RCC 7860 (cell line): ENCODE measurements around the gene CD274.
"Not testable (repeated sequence)": the region's sequence is repeated elsewhere in the genome, so short reads cannot be mapped to it uniquely, and the experiment has no call there.

ENCODE experiments used
- DNase-seq: peaks from one replicate; pipeline ENCODE4 v3.0.0-alpha.2; 2015; ENCODE audit warnings: low spot score
- FAIRE-seq: peaks from 2 replicates; lab custom pipeline; 2012; peaks lifted over from hg19 to GRCh38; lab: Jason Lieb, UNC

Gene CD274

DNA sequence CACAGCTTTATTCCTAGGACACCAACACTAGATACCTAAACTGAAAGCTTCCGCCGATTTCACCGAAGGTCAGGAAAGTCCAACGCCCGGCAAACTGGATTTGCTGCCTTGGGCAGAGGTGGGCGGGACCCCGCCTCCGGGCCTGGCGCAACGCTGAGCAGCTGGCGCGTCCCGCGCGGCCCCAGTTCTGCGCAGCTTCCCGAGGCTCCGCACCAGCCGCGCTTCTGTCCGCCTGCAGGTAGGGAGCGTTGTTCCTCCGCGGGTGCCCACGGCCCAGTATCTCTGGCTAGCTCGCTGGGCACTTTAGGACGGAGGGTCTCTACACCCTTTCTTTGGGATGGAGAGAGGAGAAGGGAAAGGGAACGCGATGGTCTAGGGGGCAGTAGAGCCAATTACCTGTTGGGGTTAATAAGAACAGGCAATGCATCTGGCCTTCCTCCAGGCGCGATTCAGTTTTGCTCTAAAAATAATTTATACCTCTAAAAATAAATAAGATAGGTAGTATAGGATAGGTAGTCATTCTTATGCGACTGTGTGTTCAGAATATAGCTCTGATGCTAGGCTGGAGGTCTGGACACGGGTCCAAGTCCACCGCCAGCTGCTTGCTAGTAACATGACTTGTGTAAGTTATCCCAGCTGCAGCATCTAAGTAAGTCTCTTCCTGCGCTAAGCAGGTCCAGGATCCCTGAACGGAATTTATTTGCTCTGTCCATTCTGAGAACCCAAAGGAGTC, at the start of gene CD274:
TSS of gene CD274 (plus strand) at position 184 of the 733 bp plus-strand sequence. CDS start 5,572 bp downstream, outside the sequence.
- DNase-seq (peak; percentile 90), FAIRE-seq (peak; percentile 85)

DNA sequence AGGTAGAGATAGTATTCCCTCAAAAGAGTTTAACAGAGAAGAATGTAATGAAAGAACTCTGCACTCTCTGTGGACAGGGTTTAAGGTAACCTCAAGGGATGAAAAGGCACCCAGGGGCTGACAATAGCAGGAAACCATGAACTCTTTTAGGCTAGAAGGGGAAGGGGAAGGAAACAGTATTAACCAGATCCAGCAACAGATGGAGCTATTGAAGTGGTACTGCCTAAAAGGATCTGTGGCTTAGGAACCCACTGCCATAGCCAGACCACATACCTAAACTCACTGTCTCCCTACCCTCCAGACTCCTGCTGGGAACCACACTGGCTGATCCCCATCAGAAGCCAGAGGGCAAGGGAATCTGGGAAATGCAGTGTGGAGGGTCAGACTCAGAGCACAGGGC, 48.1 kb upstream of the CD274 start:
- DNase-seq (no peak), FAIRE-seq (no peak)

DNA sequence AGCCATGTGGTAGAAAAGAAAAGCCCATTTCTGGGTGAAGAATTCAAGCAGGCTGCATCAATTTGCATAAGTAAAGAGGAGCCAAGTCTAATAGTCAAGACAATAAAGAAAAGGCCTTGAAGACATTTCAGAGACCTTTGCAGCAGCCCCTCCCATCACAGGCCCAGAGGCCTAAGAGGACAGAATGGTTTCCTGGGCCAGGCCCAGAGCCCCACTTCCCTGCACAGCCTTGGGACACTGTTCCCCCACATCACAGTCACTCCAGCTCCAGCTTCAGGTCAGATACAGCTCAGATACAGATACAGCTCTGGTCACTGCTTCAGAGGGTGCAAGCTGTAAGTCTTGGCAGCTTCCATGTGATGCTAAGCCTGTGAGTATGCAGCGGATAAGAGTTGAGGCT, 41.7 kb upstream of the CD274 start:
- DNase-seq (no peak), FAIRE-seq (no peak)

DNA sequence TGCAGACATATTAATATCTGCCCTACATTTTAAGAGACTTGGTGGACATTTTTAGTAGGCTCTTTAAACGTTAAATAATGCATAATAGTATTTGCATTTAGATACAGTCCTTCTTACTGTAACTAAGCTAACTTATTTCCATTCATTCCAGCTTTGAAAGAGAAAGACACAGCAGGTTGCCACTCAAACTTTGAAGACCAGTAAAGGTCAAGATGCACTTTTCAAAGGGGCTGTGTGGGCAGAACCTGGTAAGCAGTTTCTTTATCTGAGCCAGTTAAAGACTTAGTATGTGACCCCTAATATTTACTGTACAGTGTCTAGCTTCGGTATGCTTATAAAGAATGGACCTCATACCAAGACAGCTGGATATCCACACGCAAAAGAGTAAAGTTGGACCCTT, 33.4 kb upstream of the CD274 start:
- DNase-seq = no peak
- no peak for FAIRE-seq

DNA sequence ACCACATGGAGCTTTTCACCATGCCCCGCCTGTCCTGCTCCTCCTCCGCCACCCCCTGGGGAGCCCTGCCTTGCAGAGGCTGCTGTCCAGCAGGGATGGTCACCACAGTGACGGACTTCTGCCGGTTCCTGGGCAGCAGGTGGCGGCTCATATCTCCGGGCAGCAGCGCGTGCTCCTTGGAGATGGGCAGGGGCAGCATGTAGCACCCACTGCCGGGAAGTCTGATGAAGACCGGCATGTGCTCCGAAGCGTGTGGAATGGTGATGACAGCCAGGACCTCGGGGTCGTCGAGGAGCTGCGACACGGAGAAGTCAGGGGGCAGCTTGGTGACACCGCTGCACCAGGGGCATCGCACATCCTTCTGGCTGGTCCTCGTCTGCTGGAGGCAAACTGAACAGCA, 31.9 kb upstream of the CD274 start:
- FAIRE-seq (no peak), DNase-seq (no peak)

DNA sequence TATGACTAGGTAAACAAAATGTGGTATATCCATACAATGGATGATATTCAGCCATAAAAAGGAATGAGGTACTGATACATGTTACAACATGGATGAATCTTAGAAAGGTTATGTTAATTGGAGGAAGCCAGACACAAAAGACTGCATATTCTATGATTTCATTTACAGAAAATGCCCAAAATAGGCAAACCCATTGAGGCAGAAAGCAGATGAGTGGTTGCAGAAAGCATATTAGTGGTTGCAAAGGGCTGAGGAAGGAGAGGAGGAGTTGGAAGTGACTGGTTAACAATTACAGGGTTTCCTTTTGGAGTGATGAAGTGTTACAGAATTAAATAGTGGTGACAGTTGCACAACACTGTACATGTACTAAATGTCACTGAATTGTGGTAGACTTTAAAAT, 30.4 kb upstream of the CD274 start:
- FAIRE-seq (no peak), DNase-seq (no peak)

DNA sequence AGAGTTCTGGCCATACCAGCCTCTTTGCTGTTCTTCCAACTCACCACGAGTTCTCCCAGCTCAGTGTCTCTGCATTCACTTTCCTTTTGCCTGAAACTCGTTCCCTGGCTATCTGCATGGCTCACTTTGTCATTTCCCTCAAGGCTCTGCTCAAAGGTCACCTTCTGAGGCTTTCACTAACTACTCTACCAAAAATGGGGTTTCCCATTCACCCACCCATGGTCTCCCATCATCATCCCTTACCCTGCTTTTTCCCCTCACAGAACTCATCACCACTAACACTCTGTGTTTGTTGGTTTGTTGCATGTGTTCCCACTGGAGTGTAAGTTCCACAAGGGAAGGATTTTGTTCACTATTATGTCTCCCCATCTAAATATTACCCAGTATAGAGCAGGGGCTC, 29.2 kb upstream of the CD274 start:
- DNase-seq (no peak), FAIRE-seq (no peak)

DNA sequence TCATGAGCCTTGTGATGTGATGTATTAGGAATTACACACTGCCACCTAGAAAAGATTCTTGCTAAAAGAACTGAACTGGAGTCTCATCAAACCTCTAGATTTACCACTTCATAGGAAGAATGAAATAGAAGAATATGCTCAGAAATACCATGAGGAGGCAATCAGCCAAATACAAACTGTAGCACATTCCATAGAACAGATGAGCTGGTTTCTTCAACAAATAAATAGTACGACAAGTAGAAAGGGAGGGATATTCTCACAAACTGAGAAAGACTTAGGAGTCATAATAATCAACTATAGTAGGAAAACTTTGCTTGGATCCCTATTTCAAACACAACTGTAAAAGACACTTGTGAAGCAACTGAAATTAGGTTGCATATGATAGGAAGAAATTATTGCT, 28.1 kb upstream of the CD274 start:
- no peak for FAIRE-seq
- DNase-seq = no peak

DNA sequence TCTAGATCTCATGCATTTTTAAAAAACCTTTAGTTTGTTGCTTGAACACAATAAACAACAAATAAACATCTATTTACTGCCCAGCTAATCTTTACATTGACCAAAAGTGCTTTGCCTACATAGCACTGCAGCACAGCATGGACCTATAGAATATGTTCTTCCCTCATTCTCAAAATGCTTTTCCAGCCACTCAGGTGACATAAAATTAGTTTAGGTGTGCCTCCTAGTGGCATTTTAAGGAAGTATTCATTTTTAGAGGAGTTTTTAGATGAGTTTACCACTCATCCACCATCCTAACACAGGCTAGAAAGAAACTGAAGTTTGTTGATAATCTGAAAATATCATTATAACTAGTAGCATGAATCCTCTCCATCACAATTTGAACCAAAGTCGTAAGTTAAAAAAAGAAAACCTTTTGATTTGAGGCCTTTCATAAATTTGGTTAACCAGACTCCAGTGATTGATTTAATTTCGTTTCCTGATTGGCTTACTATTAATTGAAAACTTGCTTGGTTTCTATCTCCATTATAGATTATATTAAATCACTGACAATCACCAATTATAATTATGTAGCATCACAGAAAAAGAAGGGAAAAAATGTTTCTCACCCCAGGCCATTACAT, 25.2 kb upstream of the CD274 start:
- peak; percentile 37 for DNase-seq

DNA sequence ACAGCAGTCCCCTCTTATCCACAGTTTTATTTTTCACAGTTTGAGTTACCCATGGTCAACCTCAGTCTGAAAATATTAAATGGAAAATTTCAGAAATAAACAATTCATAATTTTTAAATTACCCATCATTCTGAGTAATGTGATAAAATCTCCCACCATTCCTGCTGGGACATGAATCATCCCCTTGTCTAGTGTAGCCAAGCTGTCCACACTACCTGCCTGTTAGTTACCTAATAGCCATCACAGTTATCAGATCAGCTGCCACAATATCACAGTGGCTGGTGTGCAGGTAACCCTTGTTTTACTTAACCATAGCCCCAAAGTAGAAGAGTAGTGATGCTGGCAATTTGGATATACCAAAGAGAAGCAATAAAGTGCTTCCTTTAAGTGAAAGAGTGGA, 23.3 kb upstream of the CD274 start:
- no peak for DNase-seq
- FAIRE-seq = no peak

More for the DNA sequence above, 25.2 kb upstream of the CD274 start:
- peak; percentile 35 for FAIRE-seq

DNA sequence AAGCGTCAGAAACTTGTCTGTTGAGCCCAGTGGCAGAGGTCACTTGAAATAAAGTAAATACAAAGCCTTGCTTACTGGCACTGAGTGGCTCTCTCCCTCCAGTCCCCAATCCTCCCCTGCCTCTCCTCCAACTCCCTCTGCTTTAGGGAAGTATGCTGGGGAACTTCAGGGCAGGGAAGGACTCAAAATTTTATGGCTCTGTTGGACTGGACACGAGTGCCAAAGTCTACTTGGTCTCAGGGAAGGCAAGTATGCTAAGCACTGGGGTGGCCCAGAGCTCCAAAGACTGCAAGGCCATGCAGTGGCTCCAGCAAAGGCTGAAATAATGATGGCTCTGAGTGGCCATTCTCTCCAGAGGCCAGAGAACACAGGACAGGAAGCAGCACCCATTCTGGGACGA, 22.2 kb upstream of the CD274 start:
- DNase-seq (no peak), FAIRE-seq (no peak)

DNA sequence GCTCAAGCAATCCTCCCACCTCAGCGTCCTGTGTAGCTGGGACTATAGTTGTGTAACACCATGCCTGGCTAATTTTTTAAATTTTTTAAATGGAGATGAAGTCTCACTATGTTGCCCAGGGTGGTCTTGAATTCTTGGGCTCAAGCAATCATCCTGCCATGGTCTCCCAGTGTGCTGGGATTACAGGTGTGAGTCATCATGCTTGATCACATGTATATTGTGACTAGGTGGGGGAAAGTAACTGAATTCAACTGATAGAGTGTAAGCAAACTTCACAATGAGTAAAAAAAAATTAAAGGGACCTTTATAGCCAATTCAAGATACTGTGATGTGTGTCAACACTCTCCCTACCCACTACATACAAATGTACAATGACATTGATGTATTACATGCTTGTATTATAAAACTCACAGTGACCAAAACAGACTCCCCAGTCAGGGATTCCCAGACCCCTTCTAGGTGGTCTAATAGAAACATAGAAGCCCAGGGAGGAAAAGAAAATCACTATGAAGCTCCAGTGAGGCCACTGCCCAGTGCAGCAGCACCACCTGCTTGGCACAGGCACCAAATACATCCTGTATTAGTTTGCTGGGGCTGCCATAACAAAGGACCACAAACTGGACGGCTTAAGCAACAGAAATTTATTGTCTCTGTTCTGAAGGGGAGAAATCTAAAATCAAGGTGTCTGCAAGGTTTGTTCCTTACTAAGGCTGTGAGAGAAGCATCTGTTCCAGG, 21.4 kb upstream of the CD274 start:
- DNase-seq = no peak
- no peak for FAIRE-seq

DNA sequence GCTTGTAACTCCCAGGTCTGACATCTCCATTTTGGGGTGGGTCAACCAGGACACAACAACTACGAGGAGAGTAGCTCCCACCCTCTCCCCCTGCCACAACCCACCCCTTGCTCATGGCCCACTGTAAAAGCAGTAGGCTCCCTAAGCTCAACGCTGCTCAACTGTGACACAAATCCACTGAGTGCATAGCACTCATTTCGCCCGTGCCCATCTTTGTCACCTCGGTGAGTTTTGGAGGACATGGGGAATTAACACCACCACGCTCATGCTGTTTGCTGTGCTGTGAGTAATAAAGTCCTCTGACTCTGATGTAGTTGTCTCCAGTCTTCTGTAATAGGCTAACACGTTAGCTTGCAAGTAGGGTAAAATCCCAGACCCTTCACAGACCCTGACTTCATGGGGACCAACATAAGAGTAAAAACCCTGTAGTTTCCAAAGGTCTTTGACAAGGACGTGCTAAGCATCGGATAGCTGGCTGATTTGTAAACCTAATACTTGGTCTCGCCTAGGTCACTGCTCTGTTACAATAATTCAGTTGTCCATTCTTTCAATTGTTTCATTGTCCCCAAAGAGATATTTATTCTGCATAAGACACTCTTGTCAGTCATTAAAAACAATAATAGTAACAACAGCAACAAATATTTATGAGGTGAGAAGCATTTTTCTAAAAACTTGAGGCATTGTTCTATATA, 20.3 kb upstream of the CD274 start:
- FAIRE-seq = no peak
- DNase-seq = no peak

DNA sequence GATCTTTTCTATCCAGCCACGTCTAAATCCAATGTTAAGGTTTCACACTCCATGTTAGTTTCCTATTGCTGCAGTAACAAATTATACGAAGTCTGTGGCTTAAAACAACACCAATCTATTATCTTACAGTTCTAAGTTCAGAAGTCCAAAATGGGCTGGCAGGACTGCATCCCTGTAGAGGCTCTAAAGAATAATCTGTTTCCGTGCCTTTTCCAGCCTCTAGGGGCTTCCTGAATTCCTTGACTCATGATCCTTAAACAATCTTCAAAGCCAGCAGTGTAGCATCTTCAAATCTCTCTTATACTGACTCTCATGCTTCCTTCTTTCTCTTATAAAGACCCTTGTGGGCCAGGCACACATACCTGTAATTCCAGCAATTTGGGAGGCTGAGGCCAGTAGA, 19.4 kb upstream of the CD274 start:
- FAIRE-seq (no peak), DNase-seq (no peak)

DNA sequence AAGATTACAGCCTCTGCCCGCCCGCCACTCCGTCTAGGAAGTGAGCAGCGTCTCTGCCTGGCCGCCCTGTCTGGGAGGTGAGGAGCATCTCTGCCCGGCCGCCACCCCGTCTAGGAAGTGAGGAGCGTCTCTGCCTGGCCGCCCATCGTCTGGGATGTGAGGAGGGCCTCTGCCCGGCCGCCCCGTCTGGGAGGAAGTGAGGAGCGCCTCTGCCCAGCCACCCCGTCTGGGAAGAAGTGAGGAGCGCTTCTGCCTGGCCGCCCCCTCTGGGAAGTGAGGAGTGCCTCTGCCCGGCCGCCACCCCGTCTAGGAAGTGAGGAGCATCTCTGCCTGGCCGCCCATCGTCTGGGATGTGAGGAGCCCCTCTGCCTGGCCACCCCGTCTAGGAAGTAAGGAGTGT, 17.5 kb upstream of the CD274 start:
- DNase-seq = not testable (repeated sequence)

DNA sequence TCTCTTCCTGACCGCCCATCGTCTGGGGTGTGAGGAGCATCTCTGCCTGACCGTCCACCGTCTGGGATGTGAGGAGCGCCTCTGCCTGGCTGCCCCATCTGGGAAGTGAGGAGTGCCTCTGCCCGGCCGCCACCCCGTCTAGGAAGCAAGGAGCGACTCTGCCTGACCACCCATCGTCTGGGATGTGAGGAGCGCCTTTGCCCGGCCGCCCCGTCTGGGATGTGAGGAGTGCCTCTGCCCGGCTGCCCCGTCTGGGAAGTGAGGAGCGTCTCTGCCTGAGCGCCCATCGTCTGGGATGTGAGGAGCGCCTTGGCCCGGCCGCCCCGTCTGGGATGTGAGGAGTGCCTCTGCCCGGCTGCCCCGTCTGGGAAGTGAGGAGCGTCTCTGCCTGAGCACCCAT, 17.0 kb upstream of the CD274 start:
- DNase-seq, FAIRE-seq: not testable (repeated sequence)

More for the DNA sequence above, 17.5 kb upstream of the CD274 start:
- not testable (repeated sequence) for FAIRE-seq

DNA sequence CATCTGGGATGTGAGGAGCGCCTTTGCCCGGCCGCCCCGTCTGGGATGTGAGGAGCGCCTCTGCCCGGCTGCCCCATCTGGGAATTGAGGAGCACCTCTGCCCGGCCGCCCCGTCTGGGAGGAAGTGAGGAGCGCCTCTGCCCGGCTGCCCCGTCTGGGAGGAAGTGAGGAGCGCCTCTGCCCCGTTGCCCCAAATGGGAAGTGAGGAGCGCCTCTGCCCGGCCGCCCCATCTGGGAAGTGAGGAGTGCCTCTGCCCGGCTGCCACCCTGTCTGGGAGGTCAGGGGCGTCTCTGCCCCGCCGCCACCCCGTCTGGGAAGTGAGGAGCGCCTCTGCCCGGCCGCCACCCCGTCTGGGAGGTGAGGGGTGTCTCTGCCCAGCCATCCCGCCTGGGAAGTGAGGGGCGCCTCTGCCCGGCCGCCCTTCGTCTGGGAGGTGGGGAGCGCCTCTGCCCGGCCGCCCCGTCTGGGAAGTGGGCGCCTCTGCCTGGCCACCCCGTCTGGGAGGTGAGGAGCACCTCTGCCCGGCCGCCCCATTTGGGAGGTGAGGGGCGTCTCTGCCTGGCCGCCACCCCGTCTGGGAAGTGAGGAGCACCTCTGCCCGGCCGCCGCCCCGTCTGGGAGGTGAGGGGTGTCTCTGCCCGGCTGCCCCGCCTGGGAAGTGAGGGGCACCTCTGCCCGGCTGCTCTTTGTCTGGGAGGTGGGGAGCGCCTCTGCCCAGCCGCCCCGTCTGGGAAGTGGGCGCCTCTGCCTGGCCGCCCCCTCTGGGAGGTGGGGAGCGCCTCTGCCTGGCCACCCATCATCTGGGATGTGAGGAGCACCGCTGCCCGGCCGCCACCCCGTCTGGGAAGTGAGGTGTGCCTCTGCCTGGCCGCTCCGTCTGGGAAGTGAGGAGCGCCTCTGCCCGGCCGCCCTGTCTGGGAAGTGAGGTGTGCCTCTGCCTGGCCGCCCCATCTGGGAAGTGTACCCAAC, 16.2 kb upstream of the CD274 start:
- not testable (repeated sequence) for FAIRE-seq

DNA sequence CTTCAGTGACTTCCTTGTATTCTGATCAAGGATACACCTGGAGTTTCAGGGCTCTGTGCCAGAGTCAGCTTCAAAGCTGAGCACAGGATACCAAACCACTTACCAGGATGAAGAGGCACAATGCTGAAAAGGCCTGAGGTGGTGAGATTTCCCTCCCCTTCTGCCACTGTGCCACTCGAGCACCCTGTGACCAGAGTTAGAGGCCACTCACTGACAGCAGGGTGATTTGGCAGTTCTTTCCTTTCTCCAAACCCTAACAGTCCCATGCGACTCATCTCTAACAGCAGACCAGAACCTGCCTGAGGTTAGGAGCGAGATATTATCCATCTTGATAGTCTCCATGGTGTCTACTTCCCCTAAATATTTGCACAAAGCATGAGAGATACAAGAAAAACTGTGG, 14.4 kb upstream of the CD274 start:
- DNase-seq (peak; percentile 61), FAIRE-seq (no peak)

More for the DNA sequence above, 16.2 kb upstream of the CD274 start:
- not testable (repeated sequence) for DNase-seq

DNA sequence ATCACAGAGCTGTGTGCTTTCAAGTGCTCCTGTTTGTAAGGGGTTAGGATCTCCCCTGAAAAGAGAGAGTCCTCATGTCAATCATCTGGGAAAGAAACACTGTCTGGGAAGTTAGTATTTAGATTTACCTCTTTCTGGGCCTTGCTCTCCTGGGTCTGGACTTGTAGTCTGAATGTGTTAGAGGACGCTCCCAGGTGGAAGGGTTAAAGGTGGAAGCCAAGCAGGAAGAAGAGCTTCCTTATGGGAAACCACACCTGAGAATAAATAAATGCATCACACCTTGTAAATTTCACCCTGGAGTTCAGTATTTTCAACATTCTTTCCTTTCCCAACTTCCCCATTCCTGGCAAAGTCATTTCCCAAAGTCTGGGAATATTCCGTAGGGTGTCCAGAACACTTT, 13.9 kb upstream of the CD274 start:
- DNase-seq = no peak
- FAIRE-seq = no peak
